GM20431 (cell line): ENCODE data around the gene LLGL1.
"Not testable (repeated sequence)": the region's sequence is repeated elsewhere in the genome, so short reads cannot be mapped to it uniquely, and the experiment has no call there.

Source experiments
- in situ Hi-C: fragments of 300-500 bp; cut with MseI, MboI; formaldehyde crosslinking; loops from one replicate; pipeline ENCODE4 v1.15.0; 2020; ENCODE audit warnings: low sequenced_read_pairs; ENCODE audit not compliant: unreplicated experiment

LLGL1 gene

DNA sequence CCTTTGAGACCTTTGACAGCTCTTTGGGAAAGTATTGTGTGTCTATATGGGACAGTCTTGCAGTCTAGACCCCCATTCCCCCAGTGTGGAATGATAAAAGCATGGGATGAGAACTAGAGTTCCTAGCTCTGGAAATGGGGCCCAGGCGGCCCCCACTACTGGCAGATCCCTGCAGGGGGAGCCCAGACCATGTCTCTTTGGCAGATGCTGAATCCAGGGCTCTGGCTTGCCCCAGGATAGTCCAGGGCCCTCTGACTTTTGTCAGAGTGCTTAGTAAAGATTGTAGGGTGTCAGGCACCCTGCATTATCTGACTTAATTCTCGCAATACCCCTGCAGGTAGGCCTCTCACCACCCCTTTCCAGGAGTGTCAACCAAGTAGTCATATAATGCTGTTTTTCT is 33.5 kb upstream of the LLGL1 start:
- in situ Hi-C loops, result no loop called here

DNA sequence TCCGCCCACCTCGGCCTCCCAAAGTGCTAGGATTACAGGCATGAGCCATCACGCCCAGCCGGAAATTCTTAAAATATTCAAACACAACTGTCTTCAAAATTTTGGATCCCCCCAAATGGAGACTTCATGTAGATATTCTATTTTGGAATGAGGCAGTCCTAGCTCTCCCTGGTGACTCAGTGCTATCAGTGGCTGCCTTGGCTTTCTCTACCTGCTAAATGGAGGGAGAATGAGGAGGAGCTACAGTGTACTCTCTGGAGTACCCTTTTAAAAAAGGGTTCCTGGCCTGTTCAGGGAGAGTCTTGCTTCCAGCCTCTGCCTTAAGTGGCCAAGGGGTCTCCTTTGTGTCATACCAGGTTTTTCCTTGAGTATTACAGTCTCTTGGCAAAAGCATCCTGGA is 31.0 kb upstream of the LLGL1 start:
- in situ Hi-C loops, result no loop called here

DNA sequence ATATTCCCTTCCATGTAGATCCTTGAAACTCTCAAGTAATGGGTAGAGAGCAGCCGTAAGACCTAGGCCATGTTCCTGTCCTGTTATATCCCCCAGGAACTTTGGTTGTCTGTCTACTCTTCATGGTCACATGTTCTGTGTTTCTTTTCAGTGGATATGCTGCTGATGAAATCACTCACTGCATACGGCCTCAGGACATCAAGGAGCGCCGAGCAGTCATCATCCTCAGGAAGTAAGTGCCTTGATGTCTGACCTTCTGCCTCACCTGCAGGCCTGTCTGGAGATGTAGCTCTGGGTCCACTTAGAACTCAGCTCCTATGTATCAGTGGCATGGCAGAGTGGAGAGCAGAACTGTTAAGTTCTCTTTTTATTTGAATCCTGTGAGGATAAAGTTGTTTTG is 30.6 kb upstream of the LLGL1 start:
- in situ Hi-C loops, result no loop called here

DNA sequence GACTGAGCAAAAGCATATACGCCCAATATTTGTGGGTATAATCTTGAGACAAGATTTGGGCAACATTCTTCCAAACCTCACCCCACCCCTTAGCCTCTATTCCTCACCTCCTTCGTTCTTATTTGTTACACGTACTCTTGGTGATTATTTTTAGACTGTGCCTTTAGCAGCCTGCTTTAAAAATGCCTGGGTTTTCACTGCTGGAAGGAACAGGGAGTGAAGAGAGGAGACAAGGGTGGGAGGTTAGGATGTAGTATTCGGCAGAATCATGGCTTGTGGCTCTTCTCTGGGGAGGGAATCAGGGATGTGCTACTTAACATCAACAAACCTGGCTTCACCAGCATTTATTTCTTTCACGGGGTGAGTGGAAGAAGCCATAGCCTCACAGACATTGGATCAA is 30.2 kb upstream of the LLGL1 start:
- in situ Hi-C loops, result no loop called here

DNA sequence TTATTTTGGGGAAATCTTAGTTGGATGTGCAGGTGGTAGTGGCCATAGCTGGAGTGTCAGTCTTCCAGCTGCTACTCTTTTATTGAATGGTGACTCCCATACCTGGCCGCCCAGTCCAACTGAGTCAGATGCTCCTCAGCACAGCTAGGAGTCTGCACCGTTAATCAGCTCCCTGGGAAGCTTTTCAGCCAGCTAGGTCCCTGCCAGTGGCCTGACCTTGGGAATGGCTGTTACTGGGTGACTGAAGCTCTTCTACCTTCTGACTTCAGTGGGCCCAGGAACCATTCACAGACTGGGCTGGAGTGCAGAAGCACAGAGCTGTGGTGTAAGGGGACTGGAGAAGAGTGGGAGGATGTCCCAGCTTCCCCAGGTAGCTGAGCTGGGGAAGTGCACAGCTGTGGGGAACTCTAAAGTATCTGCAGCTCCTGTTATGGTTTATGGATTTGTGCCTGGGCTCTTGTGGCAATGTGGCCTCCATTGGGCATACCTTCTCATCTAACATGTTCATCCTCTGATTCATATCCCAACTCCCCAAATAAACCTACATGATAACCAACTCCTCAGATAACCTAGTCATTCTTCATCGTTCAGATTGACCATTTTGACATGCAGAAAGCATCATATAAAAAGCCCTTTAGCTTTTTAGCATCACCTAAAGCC is 27.8 kb upstream of the LLGL1 start:
- in situ Hi-C loops, result no loop called here

- in situ Hi-C loops, result no loop called here
These were observed 26.9 kb upstream of the LLGL1 start for GRCh38 chr17:18198530-18198929.

DNA sequence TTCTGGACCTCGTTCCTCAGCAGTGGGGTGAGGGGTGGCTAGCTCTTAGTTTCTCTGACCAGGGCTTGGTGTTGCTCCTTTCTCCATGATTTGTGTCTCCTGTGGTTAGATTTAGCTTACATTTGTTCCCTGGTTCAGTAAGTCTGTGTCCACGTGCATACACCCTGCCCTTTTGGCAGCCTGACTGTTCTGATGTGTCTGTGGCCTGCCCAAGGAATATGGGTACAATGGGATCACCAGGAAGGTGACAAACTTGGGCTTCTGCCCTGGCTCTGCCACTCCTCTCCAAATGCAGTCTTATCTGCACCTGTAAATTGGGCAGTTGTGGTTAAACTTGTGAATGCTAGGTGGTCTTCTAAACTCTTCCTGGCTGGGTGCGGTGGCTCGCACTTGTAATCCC is 24.3 kb upstream of the LLGL1 start:
- in situ Hi-C loops, result no loop called here

GRCh38 chr17:18203308-18203707 is 22.1 kb upstream of the LLGL1 start:
- in situ Hi-C loops, result no loop called here

GRCh38 chr17:18205861-18206260 is 19.6 kb upstream of the LLGL1 start:
- in situ Hi-C loops, result no loop called here

DNA sequence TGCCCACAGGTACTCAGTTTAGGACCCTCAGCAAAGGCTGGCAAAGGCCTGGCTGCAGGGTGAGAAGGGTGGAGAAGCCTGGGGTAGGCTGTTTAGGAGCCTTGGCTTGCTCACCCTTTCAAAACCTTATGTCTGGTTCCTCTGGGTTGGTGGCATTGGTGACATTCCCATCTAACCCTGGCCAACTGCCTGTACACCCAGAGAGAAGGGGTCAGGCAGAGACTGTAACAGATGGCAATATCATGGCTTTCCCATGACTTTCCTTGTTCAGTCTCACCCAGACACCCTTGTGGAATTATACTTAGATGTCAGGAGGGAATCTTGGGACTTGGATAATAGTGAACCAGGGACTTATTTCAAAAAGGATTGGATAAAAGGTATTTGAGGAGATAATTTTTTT is 18.5 kb upstream of the LLGL1 start:
- in situ Hi-C loops, result no loop called here

- in situ Hi-C loops, result no loop called here
These were observed 17.3 kb upstream of the LLGL1 start for GRCh38 chr17:18208092-18208491.

- in situ Hi-C loops, result no loop called here
These were observed 11.7 kb upstream of the LLGL1 start for GRCh38 chr17:18213666-18214270.

DNA sequence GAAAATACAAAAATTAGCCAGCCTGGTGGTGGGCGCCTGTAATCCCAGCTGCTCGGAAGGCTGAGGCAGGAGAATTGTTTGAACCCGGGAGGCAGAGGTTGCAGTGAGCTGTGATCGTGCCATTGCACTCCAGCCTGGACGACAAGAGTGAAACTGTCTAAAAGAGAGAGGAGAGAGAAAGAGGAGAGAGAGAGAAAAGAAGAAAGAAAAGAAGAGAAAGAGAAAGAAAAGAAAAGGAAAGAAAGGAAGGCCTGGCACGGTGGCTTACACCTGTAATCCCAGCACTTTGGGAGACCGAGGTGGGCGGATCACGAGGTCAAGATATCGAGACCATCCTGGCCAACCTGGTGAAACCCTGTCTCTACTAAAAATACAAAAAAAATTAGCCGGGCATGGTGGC is 8.5 kb upstream of the LLGL1 start:
- in situ Hi-C loops, result not testable (repeated sequence)

- in situ Hi-C loops, result no loop called here
These were observed 7.9 kb upstream of the LLGL1 start for GRCh38 chr17:18217412-18218015.

GRCh38 chr17:18218756-18219415 is 6.5 kb upstream of the LLGL1 start:
- in situ Hi-C loops, result no loop called here

DNA sequence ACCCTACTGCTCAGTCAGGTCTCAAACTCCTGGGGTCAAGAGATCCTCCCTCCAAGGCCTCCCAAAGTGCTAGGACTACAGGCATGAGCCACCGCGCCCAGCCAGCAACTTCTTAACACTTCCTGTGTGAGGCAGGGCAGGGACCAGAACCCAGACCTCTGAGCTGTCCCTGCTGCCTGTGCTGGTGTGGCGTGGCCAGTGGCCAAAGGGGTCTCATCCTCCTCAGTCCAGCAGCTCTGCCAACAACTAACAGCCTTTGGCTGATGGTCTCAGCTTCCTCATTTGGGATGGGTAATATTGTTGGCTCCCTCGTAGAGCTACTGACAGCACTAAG is 1.4 kb upstream of the LLGL1 start:
- in situ Hi-C loops, result no loop called here

DNA sequence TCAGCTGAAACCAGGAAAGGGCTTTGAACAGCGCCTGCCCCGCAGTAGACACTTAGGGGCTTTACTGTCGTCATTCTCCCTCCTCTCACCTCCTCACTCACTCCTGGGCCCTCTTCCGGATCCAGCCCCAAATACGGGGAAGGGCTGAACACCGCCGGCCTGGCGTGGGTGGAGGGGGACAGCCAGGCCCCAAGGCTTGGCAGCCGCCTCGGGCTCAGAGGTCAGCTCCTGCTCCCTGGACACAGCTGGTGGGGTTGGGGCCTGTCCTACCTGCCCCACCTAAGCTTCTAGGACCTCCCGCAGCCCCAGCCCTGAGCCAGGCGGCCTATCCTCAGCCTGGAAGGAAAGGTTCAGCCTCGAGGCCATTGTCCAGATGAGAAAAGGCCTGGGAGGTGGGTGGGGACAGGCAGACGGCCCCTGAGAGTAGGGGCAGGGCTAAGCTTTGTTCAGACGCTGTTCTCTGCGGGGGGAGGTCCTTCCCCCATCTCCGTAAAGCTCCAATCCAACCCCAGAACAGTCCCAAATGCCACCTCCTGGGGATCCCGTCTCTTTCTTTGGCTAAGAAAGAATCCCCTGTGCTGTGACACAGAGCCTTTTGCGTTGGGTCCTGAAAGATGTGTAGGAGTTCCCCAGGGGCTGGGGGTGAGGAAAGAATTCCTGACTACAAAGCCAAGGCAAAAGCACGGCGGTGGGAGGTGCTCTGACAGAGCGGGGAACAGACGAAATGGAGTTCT is 881 bp upstream of the LLGL1 start:
- in situ Hi-C loops, result no loop called here

DNA sequence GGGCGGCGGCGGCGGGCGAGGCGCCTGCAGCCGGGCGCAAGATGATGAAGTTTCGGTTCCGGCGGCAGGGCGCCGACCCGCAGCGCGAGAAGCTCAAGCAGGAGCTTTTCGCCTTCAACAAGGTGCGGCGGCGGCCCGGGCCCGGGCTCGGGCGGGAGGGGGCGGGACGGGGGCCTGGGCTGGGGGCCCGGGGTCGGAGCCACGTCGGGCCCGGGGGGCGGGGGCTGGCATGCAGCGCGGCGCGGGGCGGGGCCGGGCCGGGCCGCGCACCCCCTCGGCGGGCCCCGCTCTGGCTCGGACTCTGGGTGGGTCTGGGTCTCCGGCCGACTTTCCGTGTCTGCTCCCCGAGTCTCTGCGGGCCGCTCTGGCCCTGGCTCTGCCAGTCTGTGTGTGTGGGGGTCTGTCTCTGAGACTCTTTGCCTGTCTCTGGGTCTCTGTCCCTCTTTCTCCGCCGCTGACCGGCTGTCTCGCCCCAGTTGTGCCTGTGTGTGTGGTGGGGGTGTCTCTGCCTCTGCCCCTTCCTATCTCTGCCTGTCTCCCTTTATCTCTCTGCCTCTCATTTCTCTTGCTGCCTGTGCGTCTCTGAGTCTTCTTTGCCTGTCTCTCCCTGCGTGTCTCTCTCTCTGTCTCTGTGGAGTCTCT is 328 bp downstream of the LLGL1 start:
- in situ Hi-C loops, result no loop called here

GRCh38 chr17:18226284-18226945 is 980 bp downstream of the LLGL1 start:
- in situ Hi-C loops, result no loop called here

DNA sequence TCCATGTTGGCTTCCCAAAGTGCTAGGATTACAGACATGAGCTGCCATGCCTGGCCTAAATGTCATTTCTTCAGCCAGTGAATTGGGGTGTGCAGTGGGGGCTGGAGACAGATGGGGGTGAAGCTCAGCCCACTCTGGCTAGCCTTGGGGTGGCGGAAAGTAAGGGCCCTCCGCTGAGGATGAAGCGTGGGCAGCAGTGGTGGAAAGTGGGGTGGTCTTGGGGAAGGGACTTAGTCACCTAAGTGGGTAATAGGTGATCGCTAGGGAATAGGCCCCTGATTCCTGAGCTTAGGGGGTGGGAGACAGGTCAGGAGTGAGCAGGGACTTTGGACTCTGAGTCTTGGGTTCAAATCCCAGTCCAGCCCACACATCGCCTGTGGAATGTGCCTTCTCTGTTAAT is 2.2 kb downstream of the LLGL1 start:
- in situ Hi-C loops, result no loop called here
